HG03558 (cell line): ENCODE results near the gene PIK3C2G.

Experiments used
- ATAC-seq: cut with Tn5 transposase; IDR thresholded peaks from one replicate; pipeline ENCODE4 v1.9.1; 2021; ENCODE audit warnings: moderate number of reproducible peaks; ENCODE audit not compliant: unreplicated experiment; ENCODE audit errors: extremely low read depth

PIK3C2G gene

DNA sequence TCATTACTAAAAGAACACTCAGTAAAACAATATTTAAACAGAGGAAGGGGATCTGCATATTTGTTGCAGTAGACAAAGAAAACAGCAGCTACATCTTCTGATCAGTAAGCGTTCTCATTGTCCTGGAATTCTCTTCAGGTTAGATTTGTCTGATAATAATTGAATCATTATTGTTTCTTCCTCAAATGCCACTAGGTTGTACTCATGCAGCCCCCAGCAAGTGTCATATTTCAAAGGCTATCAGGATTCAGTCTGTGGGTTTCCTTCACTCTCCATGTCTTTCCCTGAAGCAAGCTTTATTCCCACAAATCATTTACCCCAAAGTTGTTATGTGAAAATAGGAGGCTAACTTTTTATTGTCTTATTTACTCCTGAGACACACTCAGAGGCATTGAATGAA, 14.7 kb downstream of the PIK3C2G start:
- ATAC-seq, result no peak

DNA sequence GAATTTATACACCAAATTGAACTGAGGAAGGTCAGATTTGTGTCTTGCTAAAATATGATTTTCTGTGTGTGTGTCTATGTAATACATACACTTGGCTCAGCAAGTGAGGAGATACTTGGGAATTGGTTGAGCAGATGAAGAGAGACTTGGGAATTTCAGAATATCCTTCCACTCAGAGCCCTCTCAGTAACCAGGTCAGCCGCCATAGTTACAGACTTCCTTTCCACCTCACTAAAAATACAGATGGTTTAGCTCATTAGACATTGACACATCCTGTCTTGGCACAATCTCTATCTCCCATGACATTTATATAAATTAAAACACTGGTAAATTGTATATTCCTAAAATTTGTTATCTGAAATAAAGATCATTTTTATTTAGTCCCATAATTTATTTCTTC, 15.9 kb downstream of the PIK3C2G start:
- no peak for ATAC-seq

DNA sequence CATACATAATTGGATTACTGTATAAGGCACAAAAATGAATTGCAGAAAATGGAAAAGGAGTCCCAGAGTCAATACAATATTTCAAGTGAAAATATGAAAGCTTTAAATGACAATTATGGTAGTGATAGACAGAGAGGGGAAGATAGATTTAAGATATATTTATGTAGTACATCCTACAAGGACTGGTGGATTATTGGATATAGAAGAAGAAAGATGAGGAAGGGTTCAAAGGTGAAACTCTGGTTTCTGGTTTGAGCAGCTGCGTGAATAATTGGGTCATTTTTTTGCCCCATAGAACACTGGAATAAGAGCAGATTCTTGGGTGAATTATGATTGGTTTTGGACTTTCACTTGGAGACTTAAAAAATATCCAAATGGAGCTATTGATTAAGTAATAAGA, 19.4 kb downstream of the PIK3C2G start:
- no peak for ATAC-seq

DNA sequence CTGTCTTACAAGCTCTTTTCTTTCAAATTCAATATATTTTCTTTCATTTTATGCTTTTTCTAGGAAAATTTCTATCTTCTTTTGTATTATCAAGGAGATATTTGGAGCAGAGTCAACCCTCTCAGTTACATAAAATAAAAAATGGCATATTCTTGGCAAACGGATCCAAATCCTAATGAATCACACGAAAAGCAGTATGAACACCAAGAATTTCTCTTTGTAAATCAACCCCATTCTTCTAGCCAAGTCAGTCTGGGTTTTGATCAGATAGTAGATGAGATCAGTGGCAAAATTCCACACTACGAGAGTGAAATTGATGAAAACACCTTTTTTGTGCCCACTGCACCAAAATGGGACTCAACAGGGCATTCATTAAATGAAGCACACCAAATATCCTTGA, 20.6 kb downstream of the PIK3C2G start:
- no peak for ATAC-seq

DNA sequence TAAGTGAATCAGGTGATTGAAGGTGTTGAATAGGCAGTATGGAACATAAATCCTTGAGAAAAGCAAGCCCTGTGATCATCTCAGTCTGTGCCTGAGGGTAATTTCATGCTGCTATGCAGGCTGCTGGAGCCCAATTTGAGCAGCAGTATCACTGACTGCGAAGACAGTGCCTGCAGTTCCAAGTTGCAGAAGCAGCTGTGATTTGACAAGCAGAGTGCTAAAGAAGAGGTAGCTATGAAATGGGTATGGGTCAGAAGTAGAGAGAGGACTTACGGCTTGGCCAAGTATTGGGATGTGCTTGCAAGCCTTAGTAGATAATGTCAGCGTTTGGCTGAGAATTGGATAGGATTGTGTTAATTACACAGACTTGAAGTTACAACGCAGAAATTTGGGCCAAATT, 22.5 kb downstream of the PIK3C2G start:
- no peak for ATAC-seq

DNA sequence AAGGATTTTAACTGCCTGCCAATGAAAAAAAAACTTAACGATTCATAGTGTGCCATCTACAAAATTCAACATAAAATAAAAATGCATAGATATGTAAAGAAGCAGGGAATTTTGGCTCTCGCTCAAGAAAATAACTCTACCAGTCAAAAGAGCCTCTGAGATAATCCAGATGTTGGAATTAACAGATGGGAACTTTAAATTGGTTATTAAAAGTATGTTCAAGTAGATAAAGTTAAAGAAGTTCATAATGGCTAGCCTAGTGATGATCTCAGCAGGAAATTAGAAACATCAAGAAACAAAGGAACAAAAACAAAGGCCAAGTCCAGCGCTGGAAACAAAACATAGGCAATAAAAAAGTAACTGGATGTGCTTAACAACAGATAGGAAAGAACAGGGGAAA, 23.1 kb downstream of the PIK3C2G start:
- ATAC-seq, result no peak

DNA sequence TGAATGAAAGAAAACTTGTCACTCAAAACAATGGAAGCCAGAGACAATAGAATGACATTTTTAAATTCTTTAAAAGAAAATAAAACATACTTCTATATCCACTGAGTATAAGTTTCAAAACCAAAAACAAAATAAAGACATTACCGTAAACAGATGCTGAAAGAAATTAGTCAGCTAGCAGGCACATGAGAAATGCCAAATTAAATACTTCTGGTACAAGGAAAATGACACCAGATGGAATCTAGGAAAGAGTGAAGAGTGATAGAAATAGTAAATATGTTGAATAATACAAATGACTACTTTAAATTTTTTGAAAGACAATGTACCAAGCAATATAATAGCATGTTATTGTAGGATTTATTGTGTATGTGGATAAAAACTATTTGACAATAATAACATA, 23.8 kb downstream of the PIK3C2G start:
- ATAC-seq, result no peak

DNA sequence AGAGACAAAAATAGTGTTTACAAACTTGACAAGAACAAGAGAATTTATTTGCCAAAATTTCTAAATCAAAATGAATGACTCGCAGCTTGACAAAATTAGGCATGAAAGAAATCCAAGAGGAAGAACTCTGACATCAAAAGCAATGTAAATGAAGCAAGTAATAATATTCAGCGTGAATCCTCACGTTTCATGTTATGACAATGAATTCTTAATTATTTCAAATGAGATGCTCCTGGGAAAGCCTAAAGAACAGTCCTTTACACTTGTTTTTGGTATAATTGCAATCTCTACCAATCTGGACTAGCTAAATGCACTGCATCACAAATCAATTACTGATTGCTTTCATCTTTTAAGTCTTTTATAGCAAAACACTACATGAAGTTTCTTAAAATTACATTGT, 29.1 kb downstream of the PIK3C2G start:
- no peak for ATAC-seq

DNA sequence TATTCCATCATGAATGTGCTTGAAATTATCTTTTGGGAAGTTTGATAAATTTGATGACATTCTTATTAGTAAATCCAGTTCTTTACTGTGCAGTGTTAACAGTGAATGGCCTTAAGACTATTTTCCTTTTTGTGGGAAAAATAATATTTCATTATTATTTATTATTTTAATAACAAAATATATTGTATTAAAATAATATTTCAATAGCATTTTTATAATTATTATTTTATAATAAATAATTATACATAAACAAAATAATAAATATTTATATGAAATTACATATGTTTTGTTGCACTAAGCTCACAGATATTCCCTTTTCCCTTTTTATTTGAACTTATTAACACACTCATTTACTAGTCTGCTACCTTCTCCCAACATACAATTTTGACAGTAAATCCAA, 33.6 kb downstream of the PIK3C2G start:
- ATAC-seq, result no peak

DNA sequence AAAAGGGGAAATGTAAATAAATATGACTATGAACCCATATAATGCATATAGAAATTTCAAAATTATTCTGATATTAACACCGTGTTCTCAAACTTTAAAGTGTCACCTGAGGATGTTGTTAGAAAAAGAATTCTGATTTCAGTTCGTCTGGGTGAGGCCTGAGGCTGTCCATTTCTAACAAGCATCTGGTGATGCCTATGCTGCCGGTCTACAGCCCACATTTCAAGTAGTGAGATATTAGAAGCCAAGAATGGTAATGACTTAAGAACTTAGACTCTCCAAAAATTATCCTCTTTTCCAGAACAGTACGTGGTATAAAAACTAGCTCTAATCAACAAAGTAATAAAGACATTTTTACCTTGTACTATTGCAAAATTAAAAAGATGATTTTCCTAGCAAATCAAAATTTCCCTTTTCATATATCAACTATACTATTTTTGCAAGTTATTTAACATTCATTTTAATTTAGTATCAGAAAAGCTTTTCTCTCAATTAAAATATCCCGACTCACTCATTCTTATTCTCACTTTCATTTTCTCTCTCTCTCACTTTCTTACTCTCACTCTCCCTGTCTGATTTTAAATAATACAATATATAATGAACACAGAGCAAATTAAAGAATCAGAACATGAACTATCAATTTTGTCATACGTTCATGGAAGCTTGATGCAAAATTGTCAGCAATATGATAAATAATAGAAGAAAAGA, 35.0 kb downstream of the PIK3C2G start:
- ATAC-seq, result no peak

DNA sequence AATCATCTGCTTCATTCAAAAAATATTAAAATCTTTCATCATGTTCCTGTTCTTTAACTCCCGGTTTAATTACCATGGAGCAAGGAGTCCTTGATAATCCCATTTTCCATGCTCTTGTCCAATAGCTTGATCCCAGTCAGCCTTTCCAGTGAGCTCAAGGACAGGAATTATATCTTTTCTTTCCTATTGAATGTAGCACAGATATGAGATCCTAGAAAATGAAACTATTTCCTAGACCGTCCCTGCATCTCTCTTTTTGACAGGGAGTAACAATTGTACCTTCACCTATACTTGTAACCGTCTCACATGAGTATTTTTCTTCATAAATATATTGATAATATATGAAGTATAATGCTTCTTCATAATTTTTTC, 35.6 kb downstream of the PIK3C2G start:
- no peak for ATAC-seq

DNA sequence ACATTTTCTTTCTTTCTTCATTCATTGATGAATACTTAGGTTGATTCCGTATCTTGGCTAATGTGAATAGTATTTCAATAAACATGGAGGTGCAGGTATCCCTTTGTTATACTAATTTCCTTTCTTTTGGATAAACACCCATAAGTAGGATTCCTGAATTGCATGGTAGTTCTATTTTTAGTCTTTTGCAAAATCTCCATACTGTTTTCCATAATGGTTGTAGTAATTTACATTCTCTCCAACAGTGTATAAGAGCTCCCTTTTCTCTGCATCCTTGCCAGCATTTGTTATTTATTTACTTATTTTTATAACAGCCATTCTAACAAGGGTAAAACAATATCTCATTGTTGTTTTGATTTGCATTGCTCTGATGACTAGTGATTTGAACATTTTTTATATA, 36.6 kb downstream of the PIK3C2G start:
- no peak for ATAC-seq

DNA sequence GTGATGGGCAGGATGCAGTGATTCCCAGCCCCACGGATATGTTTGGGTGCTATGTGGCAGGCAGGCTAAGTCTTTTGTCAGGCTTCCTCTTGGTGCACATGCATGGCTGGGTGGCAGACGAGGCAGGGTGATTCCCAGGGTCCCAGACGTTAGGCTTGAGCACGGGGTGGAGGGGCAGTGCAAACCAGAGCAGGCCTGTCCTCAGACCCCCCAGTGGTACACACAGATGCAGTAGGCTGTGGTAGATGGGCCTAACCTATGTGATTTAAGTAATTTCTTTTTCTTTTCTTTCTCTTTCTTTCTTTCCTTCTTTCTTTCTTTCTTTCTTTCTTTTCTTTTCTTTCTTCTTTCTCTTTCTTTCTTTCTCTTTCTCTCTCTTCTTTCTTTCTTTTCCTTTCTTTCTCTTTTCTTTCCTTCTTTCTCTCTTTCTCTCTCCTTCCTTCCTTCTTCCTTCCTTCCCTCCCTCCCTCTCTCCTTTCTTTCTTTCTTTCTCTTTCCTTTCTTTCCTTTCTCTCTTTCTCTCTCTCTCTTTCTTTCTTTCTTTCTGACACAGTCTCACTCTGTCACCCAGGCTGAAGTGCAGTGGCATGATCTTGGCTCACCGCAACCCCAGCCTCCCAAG, 41.6 kb downstream of the PIK3C2G start:
- no peak for ATAC-seq

DNA sequence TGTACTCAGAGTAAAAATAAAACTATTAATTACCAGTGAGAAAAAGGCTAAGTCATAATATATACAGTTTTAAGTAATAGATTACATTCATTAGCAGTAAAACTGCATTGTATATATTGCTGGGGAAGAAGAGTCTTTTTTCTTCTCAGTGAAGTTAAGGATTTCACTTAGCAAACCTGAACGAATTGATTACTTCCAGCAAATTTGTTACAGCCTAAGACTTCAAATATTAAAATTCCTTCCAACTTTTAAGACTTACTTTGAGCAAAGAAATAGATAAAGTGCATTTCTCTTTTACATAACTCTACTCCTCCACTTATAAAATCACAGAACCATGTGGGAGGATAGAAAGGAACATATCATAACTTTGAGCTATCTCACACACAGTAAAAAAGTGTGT, 43.3 kb downstream of the PIK3C2G start:
- ATAC-seq, result no peak

DNA sequence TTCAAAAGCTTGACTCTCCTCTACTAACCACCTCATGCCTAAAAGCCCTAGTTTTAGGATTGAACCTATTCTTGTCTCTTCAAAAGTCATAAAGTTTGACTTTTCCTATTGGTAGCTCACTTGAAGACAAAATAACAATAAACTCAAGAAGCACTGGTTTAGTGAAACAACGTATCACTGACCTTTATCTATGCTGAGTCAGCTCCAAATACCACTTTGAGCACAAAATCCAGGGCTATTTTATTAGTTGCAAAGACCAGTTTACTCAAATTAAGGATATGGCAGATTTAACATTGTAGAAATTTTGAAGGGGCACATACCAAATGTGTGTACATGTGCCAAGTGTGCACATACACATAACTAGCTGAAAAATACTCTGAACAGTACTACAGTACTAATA, 45.0 kb downstream of the PIK3C2G start:
- no peak for ATAC-seq

DNA sequence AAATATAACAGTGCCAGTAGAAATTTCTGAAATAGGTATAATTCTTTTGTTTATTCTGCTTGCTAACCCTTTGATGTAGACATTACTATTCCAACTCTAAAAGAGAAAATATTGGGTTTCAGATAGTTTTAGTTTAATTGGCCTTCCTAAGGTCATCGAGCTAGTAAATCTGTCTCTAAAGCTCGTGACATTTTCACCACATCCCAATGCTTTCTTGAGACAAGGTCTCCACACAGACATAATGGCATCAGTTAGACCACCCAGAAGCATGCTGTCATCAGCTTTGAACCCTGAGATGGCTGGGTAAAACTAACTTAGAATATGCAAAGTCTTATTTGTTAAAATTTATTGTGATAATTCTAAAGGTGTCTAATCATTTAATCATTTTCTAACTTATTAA, 52.0 kb downstream of the PIK3C2G start:
- ATAC-seq, result no peak

DNA sequence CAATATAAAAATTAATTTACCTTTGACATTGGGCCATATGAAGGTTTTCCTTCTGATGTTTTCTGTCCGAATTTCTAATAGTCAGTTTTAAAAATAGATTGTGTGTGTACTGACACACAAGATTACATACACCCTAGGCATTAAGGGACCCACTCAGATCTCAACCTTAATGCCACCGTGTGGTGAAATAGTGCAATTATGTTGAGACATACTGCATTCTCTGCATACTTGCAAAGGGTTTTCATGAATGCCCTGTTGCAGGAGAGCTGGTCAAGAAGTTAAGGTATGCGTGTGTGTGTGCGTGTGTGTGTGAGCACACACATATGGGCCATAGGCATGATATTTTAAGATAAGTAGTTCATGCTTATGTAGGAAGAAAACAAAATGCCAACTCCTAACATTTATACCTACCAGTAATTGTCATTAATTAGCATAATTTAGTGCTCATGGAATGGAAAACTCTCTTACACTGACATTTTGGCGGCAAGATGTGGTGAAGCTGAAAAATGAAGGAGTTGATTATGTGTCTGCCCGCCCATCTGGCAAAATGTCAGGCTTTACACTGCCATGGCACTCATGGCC, 58.8 kb downstream of the PIK3C2G start:
- ATAC-seq, result no peak

DNA sequence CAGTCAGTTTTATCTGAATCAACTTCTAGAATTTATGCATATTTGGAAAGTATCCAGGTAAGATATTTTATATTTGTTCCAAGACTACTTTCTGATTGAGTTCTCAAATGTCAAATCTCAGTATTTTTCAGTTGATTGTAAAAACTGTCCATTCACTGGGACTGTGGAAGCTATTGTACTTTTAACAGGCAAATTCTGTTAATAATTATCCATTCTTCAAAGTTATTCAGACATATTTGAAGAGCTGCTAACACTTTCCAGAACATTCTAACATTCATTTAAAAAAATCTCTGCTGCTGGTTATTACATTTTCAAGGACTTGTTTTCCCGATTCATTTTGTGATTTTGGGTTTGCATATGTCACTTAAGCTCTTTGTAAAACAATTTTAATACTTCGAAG, 59.7 kb downstream of the PIK3C2G start:
- no peak for ATAC-seq

DNA sequence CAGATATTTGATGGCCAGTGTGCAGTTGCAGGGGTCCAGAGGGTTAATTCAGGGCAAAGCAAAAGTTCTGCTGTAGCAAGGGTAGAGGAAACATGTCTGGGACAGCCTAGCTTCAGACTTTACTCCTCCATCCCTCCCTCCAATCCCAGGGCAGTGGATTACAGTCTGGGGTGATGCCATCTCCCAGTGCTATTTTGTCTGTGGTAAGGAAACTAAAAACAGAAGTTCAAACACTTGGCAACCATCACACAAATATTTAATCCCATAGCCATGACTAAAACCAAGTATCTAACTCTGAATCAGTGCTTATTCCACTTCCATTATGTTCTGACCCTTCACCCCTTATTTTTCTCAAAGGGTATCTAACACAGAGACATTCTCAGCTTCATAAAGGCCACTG, 61.8 kb downstream of the PIK3C2G start:
- no peak for ATAC-seq

DNA sequence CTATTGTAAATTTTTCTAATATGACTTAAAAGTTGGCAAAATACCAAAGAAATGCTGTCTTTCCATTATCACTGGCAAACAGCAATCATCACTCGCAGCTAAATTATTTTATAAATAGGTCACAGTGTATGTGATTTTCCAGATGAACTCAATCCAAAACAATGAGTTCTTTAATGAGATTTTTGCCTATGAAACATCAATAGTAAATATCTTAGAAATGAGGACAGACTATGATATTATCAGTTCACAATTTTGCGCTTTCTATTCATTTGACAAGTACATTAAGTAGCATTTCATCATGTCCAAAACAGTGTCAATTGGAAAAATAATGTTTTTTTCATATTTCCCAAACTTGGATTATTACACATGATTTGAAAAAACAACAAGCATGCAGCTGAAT, 65.7 kb downstream of the PIK3C2G start:
- no peak for ATAC-seq

DNA sequence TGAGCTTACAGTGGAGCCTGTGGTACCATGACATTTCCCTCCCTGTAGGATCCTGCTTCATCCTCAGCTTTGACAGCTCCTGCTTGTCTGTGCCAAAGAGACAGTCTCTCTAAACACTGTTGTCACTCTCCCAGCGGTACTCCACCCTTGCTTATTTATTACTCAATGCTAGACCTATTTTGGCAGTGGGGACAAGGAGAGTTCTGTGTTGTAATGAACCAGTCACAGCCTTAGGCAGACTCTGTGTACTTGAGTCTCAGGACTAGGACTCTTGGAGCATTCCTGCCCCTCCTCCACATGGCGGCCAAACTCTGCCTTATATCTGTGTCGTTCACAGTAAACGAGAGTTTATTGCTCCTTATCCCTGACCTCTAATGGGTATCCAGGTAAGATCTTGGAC, 70.9 kb downstream of the PIK3C2G start:
- ATAC-seq, result no peak

DNA sequence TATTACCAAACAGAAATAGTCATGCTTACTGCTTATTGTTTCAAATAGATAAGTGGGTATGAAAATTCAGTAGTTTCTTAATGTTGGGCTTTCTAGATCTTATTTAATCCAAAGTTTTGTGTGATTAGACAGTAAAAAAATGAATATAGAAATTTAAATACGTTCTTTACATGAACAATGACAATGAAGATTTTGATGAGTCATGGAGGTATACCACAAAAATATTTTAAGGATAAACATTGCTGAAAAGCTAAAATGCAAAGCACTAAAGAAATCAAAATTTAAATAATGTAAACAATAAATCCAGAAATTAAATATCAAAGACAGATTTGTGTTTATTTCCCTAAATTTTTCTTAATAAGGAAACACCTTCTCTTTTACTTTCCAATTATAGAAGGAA, 78.3 kb downstream of the PIK3C2G start:
- ATAC-seq, result no peak
